ENCODE measurements around the gene TMOD3.
"Not testable (repeated sequence)": the region's sequence is repeated elsewhere in the genome, so short reads cannot be mapped to it uniquely, and the experiment has no call there.

TMOD3 gene

DNA sequence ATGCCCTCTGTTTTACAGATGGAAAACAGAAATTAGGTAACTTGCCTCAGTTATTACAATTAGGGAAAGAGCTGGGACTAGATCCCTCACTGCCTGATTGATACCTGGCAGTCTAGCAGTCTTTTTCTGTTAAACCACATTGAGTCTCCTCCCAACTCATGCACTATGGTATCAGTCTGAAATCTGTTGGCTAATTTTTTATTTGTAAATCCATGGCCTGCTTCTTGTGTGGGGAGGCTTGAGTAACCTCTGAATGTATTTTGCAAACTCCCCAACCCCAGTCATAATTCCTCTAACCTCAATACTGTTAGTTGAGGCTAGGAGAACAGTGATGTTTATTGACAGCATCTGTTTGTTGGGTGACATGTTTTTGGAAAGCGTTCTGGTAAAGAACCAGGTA is 35.9 kb downstream of the TMOD3 start:
- no peak for DNase-seq

DNA sequence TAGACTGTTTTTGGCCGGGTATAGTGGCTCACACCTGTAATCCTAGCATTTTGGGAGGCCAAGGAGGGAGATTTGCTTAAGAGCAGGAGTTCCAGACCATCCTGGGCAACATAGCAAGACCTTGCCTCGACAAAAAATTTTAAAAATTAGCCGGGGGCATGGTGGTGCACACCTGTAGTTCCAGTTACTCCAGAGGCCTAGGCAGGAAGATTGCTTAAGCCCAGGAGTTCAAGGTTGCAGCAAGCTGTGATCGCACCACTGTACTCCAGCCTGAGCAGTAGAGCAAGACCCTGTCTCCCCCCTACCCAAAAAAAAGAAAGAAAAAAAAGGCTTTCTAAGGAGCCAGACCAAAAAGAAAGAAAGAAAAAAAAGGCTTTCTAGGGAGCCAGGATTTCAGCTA is 36.7 kb downstream of the TMOD3 start:
- no peak for DNase-seq

DNA sequence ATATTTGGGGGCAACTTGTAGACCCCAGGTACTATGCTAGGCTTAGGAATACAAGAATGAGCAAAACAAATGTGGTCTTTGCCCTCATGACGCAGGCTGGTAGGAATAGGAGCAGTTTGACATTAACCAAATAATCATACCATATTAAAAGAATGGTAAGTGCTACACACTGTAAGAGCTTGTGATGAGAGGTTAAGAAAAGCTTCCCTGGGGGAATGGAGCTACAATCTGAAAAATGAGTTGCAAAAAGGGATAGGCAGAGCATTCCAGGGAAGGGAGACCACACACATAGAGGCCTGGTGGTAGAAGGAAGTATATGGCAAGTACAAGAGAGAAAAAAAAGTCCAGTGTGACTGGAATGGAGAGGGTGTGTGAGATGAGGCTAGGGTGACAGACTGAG is 37.3 kb downstream of the TMOD3 start:
- no peak for DNase-seq

DNA sequence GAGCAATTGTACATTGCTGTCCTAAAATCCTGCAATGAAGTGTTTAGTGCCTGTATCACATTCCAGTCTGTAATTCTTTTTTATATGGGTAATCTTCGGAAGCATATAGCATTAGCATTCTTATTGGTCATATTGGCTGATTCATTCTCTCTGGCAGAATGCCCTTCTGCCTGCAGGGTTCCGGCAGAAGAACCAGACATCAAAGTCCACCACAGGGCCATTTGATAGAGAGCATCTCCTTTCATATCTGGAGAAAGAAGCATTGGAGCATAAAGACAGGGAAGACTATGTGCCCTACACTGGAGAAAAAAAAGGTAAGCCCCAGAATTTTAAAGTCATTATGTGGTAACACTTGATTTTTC is 39.6 kb downstream of the TMOD3 start:
- DNase-seq = no peak

DNA sequence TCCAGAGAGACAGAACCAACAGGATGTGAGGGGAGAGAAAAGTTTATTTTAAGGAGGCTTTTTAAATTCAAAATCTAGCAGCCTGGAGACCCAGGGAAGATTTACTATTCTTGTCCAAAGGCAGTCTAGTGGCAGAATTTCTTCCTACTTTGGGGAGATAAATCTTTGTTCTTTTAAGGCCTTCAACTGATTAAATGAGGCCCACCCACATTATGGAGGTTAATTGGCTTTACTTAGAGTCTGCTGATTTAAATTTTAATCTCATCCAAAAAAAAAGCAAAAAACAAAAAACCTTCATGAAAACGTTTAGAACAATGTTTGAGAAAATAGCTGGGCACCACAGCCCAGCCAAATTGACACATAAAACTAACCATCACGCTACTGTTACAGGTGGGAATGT is 41.3 kb downstream of the TMOD3 start:
- no peak for DNase-seq

DNA sequence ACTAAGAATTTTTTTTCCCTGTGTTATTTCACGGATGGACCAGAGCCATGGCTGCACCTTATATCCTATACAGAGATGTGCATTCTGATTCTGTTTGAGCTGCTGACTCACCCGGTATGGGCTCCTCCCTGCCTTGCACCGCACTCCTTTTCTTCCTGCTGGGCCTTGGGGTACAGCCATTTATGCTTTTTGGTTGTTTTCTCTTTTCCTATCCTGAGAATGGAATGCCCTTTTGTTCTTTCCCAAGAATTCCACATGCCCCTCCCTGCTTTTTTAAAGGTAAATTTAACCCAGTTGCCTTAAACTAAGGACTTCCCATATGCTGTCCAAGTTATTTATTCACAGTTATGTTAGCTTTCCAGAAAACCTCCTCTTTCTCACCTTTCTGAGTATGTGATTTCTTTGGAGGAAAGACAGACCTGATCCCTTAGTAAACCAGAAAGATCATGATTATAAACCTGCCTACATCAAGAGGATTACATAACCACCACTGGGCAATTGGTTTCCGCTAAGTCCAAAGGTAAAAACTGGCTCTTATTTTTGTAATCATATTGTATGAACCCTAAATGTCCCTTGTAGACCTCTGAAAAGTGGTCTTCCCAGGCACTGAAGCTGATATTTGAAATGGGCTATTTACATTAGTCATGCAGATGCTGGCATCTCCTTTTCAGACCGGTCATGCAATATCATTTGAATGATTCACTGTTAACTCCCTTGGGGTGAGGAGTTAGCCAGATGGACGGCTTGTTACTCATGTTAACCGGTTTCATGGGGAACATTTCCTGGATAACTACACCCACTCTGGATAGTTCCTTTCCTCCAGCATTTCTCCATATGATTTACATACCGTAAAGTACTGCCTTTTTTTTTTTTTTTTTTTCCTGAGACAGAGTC is 45.5 kb downstream of the TMOD3 start:
- DNase-seq = no peak

DNA sequence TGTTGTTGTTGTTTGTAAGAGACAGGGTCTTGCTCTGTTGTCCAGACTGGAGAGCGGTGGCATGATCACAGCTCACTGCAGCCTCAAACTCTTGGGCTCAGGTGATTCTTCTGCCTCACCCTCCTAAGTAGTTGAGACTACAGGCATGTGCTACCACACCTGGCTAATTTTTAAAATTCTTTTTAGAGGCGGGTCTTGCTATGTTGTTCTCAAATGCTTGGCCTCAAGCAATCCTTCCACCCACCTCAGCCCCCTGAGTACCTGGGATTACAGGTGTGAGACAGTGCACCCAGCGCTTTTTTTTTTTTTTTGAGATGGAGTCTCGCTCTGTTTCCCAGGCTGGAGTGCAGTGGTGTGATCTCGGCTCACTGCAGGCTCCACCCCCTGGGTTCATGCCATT is 46.7 kb downstream of the TMOD3 start:
- DNase-seq = no peak

DNA sequence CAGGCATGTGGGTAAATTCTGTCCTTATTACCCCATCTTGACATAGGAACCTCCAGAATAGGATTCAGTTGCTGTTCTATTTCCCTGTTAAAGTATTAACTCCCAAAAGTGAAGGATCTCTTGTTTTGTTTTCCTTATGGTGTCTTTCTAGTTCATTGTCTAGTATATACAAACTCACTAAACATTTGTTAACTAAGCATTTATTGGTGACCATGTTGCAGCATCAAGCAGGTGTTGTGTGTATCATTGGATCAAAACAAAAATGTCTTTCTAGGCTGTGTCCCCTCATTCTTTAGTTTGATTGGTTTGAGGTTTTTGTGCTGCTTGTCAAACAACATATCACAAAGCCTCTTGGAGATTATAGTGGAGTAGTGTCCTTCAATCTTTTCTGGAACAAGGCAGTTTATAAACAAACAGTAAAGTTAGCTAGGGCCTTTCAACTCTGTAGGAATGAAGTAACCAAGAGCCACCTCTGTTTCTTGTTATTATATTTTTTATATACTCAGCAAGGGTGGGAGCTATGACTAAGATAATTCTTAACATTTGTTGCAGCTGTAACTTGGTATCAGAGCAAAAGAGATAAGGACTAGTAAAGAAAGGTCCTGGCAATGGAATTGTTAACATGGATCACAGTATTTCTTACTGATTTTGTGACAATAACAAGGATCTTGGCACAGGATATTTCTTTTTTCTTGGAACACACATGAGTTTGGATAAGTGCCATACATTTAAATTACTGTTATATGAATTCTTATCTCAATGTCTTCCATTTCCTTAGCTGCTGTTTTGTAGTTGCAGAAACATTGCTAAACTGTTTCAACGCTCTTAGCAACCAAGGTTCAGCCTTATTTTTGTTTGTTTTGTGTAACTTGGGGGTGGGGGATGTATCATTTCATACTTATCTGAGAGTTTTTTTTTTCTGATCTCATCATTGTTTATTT is 49.3 kb downstream of the TMOD3 start:
- no peak for DNase-seq

DNA sequence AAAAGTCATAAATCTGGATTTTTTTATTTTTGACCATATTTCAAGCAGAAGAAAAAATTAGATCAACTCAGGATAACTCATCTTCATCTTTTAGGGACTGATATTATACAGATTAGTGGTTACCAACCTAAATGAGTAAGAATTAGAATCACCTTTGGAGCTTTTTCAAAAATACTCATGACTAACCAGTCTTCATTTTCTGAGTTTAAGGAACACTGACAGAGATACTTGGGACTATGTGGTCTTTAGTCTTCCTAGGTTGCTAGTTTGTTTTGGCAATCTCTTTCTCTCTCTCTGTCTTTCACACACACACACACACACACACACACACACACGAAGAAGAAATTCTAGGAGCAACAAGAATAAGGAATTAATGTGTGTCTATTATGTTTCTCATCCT is 50.1 kb downstream of the TMOD3 start:
- DNase-seq = no peak

DNA sequence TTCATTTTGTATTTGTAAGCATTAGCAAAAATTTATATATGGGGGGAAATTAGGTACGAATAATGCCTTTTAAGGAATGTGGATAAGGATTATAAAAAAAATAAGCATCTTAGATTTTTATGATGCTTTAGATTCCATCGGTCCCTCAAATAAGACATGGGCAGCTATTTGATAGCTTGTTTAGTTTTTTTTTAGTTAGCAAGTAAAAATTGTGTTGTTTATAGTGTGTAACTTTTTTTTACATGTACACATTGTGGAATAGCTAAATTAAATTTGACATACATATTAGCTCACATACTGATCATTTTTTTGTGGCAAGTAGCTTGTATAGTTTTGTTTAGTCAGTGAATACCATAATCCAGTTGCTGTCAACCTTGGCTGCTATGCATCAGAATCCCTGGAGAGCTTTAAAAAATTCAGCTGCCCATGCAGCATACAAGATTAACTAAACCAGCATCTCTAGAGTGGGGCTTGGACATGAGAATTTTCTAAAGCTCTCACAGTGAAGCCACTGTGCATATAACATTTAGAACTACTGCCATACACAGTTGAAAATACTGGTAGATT is 53.9 kb downstream of the TMOD3 start:
- no peak for DNase-seq

DNA sequence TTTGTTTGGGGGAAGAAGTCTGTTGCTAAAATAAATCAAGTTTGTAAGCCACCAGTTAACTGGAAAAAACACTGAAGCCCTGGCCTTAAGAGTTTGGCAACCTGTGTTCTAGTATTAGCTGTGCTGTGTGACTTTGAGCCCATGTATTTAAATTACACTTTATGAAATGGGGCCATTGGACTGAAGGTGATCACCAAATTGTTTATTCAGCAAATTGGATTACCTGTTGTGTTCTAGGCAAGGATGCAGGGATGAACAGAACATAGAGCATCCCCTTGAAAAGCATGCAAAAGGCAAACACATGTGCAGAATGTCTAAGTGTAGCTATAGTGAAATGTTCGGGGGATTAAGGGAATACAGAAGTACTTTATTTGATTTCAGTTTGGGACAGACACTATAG is 54.6 kb downstream of the TMOD3 start:
- DNase-seq = no peak

DNA sequence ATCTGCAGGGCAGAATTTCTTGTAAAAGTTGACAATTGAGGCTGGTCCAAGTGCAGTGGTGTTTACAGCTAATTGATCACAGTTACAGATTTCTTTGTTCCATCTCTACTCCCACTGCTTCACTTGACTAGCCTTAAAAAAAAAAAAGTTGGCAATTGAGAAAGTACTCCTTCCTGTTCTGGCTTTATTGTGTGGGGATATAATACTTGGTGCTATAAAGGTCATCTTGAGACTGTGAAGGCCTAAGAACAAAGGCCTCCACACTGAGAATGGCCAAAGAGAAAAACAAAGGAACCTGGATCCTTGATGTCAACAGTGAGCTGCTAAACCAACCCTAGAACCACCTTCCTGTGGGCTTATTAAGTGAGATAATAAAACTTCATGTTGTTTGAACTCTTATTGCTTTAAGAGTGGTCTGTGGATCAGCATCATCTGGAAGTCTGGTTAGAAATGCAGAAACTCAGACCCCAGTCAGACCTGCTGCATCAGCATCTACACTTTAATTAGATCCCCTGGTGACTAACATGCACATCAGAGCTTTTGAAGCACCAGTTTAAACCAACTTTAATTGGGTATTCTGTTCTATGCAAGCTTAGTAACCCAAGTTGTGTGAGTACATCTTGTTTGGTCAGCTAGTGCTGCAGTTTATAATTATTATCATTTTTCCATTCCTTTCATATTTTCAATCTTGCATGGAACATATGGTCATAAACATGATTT is 55.2 kb downstream of the TMOD3 start:
- no peak for DNase-seq

DNA sequence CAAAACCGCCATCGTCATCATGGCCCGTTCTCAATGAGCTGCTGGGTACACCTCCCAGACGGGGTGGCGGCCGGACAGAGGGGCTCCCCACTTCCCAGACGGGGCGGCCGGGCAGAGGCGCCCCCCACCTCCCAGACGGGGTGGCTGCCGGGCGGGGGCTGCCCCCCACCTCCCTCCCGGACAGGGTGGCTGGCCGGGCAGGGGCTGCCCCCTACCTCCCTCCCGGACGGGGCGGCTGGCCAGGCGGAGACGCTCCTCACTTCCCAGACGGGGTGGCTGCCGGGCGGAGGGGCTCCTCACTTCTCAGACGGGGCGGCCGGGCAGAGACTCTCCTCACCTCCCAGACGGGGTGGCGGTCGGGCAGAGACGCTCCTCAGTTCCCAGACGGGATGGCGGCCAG is 56.3 kb downstream of the TMOD3 start:
- not testable (repeated sequence) for DNase-seq

DNA sequence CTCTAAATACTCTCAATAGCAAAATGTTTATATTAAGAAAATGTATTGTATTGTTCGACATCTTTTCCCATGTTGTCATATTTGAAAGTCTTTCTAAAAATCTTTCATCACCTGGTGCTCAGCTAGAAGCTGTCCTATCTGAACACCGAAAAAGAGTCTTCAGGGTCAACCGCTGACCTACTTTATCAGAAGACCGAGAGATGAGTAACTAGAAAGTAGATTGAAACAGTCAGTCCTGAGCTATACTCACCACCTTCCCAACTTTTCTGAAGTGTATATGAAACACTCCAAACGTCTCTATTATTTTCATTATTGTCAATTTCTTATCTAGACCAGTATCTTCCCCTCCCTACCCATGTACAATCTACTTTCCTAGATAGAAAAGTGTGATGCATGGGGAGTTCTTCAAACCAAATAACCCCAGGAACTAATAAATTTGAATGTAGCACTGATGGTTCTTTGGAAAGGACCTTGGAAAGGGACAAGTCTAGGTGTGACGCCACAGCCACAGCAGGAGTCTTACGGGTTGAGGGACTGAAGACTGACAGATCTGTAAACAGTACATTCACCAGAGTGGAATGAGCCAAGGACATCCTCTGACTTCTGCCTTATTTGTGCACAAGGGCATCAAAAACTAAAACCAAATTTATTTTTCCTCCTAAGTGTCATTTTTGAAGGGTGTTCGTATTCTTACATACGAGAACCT is 58.6 kb downstream of the TMOD3 start:
- DNase-seq = no peak

DNA sequence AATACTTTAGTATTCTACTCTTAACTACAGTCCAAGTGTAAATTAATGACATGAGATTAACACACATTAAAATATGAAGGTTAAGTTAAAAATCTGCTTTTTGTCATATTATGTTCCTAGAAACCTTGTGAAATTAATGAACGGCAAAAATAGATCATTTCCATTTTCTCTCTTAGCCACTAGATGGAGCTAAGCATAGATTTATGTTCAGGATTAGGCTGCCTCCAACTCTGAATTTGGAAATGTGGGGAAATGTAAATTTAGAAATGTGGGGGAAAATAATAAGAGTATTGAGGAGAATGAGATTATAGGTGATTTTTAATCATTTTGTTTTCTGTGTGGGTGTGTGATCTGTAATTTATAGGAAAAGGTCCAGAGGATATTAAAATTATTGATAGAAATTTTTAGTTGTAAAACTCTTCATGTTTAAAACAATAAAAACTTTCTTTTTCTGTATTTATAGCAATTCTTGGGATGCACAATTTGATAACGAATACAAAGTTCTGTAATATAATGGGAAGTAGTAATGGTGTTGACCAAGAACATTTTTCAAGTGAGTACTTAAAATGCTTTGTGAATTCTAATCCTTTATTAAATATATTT is 59.2 kb downstream of the TMOD3 start:
- no peak for DNase-seq

DNA sequence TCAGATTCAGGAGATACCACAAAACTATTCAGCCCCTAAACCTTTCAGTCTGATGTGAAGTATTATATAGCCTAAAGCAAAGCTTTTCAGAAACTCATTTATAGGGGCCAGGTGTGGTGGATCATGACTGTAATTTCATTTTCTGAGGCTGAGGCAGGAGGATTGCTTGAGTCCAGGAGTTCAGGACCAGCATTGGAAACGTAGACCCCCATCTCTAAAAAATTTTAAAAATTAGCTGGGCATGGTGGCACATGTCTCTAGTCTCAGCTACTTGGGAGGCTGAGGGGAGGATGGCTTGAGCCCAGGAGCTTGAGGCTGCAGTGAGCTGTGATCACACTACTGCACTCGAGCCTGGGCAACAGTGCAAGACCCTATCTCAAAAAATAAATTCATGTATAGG is 60.0 kb downstream of the TMOD3 start:
- no peak for DNase-seq

DNA sequence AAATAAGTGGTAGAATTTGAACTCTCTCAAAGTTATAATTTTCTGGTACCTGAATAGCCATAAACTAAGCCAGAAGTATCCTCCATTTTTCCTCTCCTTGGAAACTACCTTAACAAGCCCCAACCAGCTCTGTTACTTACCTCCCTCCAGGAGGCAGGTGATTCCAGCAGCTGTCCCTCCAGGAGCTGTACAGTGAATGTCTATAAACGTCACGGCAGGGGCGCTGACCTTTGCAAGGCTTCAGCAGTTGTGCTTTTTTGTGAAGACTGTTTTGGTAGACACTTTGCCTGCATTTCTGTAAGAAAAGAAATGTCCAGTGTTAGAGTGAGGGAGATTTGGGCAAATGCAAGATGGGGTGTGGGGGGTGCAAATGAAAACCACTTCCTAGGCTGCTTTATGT is 75.0 kb downstream of the TMOD3 start:
- no peak for DNase-seq

DNA sequence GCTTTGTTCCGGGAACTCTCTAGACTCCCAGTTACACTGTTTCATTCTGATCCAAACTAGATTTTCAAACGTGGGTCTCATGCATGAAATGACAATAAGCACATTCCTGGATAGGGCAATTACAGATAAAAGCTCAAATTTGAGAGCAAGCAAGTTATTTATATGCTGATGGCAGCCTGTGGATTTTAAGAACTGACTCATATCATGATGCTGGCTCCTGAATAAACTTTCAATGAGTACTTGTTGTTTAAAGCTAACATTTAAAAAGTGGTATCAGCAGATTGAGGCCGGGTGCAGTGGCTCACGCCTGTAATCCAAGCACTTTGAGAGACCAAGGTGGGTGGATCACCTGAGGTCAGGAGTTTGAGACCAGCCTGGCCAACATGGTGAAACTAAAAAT is 75.5 kb downstream of the TMOD3 start:
- no peak for DNase-seq

DNA sequence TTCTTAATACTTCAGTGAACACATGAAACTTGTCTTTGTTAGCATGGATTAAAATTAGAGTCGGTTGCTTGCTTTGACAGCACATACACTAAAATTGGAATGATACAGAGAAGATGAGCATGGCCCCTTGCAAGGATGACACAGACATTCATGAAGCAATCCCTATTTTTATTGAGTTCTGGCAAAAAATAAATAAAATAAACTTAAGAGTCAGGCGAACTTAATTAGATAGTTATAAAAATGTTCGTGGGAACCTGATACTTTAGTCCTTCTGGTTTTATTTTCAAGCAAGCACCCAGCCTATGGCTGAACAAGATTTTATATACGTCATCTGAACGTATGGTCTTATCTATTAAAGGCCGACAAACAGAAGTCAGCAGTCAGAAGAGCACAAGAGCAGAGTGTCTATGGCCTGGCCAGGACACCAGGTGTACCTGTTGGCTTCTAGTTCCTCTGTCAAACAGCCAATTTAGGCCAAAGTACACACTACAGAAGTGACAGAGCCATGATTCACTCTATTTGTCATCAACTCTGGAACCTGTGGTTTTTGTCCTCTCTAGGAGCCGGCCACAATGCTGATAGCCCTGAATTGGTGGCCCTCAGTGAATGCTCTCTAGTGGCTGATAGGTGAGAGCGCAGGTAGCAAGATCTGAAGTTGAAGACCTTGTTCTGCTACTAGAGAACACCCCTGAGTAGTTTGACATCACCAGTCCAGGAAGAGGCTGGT is 77.8 kb downstream of the TMOD3 start:
- no peak for DNase-seq

DNA sequence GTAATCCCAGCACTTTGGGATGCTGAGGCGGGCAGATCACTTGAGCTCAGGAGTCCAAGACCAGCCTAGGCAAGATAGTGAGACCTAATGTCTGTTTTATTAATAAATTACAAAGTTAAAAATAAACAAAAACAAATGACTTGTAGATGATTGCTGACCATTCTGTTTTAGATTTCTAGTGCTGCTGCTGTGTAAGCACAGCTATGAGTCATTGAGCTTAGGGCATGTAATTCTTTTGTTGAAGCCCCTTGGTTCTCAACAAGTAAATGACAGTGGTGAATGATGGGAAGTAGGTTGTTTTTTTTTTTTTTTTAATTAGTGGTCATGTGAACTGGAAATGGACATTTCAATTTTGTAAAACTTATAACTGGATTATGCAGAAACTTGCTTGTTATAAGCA is 78.9 kb downstream of the TMOD3 start:
- no peak for DNase-seq

DNA sequence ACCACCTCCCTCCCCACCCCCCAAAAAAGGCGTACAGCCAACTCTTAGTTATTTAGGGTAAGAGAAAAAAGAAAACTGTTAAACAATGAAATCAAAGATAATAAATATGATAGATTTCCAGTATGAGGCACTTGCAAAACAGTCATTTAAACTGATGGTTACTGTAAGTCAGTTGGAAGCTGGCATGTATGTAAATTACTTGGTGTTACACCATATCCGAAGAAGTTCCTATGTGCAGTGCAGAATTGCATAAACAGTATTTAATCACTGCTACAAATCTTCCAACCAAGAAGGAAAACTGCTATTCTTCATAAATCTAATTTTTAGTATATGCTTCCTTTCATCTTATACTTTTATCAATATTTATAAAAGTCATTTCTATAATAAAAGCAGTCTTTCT is 80.1 kb downstream of the TMOD3 start:
- DNase-seq = no peak
